Heart left ventricle (tissue), 13 donors: ENCODE measurements around the gene NLGN3.

Source experiments
- POLR2A ChIP-seq, 2 donors: fragments of 450-650 bp; IDR thresholded peaks; one replicate each; pipeline ENCODE4 v1.6.1; 2017; ENCODE audit warnings: antibody characterized with exemption in 2 of 2, mild to moderate bottlenecking in 2 of 2, moderate library complexity in 2 of 2
- TF ChIP-seq, protein P1 (sequence below), 12 donors: fragments of 200-600 bp; sonication (generic) in 4 of 12; IDR thresholded peaks; one replicate each; pipeline versions ENCODE4 v1.5.0 to v1.8.0; 2018 to 2022; ENCODE audit warnings: antibody characterized with exemption in 12 of 12, mild to moderate bottlenecking in 5 of 12
- donor health status: ischemic (EF 13 %, LVEDD 7.1; RV severe dilation, severe dysfunction).
- donor health status: DM: no; HTN: yes; CAD: no.
- donor health status: DM: no; HTN: no; CAD: no.
- donor health status: ischemic (EF 25% LVEDD 6.9; RV normal size, moderate dysfunction).
- donor health status: ischemic (EF 25% LVEDD 5.7; RV mildly dilated, moderate dysfunction).
- donor health status: ischemic (EF 35%, LVEDD 5.7; RV mildly dilated, moderate dysfunction).
- donor health status: nonischemic (EF 11% LVEDD 7.7; RV severe dilation, severe dysfunction).
- donor health status: DM: yes; HTN: yes; CAD: no.
- donor health status: PGD.
- donor health status: ischemic (EF 29% LVEDD 5.4; RV normal size, mild dysfunction).
- donor health status: nonischemic (EF 23%, LVEDD 6.1; RV moderate dilation, normal function).

DNA sequence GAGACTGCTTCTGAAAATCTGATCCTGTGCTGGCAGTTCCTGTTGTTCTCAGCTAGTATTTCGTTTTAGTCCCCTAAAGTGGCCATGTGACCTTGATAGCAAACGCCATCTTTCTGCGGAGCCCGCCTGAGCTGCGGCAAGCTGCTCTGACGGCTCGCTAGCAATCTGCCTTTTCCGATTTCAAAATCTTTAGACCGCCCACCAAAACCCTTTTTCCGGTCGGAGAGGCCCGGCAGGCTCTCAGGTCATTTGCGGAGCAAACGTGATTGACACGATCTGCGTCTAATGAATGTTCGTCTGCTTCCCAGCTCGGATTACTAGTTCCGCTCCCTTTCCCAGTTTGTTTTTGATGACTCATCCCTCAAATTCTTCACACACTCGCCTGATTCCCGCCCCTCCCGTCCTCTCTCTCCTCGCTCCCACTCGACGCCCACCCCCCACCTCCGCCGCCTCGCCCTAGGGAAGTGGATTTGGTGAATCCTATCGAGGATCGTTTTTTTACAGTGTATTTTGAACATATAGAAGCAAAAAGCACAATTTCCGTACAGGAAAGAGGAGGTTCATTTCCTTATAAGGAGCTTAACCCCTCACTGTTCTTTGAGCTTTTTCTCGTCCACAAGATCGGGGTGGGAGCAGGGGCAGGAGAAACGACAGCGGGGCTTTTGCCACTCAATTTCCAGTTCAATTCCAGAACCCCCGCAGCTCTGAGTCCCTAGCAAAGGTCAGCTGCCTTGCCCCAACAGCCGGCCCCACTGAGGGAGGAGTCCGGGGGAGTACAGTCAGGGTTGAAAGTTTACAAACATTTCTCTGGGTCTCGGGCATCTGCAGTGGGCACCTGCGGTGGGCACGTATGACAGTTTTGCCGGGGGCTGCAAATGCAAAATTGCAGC is 37.5 kb downstream of the NLGN3 start:
- TF ChIP-seq, protein P1, sequence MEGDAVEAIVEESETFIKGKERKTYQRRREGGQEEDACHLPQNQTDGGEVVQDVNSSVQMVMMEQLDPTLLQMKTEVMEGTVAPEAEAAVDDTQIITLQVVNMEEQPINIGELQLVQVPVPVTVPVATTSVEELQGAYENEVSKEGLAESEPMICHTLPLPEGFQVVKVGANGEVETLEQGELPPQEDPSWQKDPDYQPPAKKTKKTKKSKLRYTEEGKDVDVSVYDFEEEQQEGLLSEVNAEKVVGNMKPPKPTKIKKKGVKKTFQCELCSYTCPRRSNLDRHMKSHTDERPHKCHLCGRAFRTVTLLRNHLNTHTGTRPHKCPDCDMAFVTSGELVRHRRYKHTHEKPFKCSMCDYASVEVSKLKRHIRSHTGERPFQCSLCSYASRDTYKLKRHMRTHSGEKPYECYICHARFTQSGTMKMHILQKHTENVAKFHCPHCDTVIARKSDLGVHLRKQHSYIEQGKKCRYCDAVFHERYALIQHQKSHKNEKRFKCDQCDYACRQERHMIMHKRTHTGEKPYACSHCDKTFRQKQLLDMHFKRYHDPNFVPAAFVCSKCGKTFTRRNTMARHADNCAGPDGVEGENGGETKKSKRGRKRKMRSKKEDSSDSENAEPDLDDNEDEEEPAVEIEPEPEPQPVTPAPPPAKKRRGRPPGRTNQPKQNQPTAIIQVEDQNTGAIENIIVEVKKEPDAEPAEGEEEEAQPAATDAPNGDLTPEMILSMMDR (IDR thresholded peaks at IDR 0.05) = no peak
- peak in 1 of 2 donors; percentile 88 for TF ChIP-seq POLR2A (IDR thresholded peaks at IDR 0.05)
